Neutrophil (primary cell): ENCODE measurements around the gene LRIG3.

Experiments
- H3K27ac ChIP-seq: fragments of 200-600 bp; sonication (generic); 2 replicates; pipeline ENCODE4 v1.5.1; 2016; ENCODE audit warnings: mild to moderate bottlenecking, moderate library complexity
- H3K27me3 ChIP-seq: fragments of 200-600 bp; sonication (generic); 2 replicates; pipeline ENCODE4 v1.6.0; 2016; ENCODE audit warnings: mild to moderate bottlenecking
- H3K36me3 ChIP-seq: fragments of 200-600 bp; sonication (generic); 2 replicates; pipeline ENCODE4 v1.5.1; 2017
- H3K4me1 ChIP-seq, 2 experiments: fragments of 200-600 bp in 1 of 2; sonication (generic) in 1 of 2; 1 replicate in 1 of 2; 2 replicates in 1 of 2; pipeline versions ENCODE4 v1.5.1 to v1.6.1; 2013 to 2016; ENCODE audit warnings: low read depth in 1 of 2, low read length in 1 of 2, mild to moderate bottlenecking in 1 of 2, moderate library complexity in 1 of 2; ENCODE audit not compliant: control insufficient read depth in 1 of 2, insufficient read depth in 1 of 2
- H3K4me3 ChIP-seq, 2 experiments: fragments of 200-600 bp in 1 of 2; sonication (generic) in 1 of 2; 1 replicate in 1 of 2; 2 replicates in 1 of 2; pipeline ENCODE4 v1.5.1; 2013 to 2016; ENCODE audit warnings: low read depth in 1 of 2, low read length in 1 of 2, mild to moderate bottlenecking in 1 of 2, moderate library complexity in 1 of 2
- H3K9me3 ChIP-seq: fragments of 200-600 bp; sonication (generic); 2 replicates; pipeline ENCODE4 v1.5.1; 2016
- TF ChIP-seq, protein P1 (sequence below): fragments of 200-600 bp; sonication (generic); IDR thresholded peaks from 2 replicates; pipeline ENCODE4 v1.5.1; 2016; ENCODE audit warnings: antibody characterized with exemption

LRIG3 gene

DNA sequence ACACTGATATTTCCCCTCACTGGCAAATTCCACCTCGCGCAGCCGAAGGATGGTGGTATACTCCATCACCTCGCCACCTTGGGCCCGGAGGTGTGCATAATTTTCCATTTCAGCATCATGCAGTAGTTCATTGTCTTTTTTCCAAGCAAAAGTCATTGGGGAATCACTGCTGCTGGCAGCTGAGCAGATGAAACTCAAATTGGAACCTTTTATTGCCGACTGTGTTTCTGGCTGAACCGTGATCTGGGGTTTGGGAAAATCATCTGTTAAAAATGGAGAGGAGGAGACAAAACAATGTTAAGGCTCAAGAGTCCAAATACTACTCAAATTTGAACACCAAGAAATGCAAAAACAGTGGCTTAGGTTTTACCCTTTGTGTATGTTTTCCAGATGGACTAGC, 39.7 kb downstream of the LRIG3 start:
- H3K9me3 ChIP-seq = no peaks in the 10 kb centered on the region
- no peaks in the 10 kb centered on the region for H3K36me3 ChIP-seq
- no peaks in the 10 kb centered on the region for H3K4me1 ChIP-seq
- no peak overlapping the region for H3K27ac ChIP-seq
- no peaks in the 10 kb centered on the region for H3K27me3 ChIP-seq
- H3K4me3 ChIP-seq = no peak overlapping the region
- TF ChIP-seq, protein P1, sequence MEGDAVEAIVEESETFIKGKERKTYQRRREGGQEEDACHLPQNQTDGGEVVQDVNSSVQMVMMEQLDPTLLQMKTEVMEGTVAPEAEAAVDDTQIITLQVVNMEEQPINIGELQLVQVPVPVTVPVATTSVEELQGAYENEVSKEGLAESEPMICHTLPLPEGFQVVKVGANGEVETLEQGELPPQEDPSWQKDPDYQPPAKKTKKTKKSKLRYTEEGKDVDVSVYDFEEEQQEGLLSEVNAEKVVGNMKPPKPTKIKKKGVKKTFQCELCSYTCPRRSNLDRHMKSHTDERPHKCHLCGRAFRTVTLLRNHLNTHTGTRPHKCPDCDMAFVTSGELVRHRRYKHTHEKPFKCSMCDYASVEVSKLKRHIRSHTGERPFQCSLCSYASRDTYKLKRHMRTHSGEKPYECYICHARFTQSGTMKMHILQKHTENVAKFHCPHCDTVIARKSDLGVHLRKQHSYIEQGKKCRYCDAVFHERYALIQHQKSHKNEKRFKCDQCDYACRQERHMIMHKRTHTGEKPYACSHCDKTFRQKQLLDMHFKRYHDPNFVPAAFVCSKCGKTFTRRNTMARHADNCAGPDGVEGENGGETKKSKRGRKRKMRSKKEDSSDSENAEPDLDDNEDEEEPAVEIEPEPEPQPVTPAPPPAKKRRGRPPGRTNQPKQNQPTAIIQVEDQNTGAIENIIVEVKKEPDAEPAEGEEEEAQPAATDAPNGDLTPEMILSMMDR = no peak

- Histone ChIP-seq H3K4me3 (no peak overlapping the region), H3K4me1 (no peaks in the 10 kb centered on the region), H3K9me3 (no peaks in the 10 kb centered on the region), H3K27me3 (no peaks in the 10 kb centered on the region), H3K36me3 (no peaks in the 10 kb centered on the region), H3K27ac (no peak overlapping the region)
- TF ChIP-seq, protein P1 = no peak
These were observed 43.0 kb downstream of the LRIG3 start for GRCh38 chr12:58877243-58877743.

DNA sequence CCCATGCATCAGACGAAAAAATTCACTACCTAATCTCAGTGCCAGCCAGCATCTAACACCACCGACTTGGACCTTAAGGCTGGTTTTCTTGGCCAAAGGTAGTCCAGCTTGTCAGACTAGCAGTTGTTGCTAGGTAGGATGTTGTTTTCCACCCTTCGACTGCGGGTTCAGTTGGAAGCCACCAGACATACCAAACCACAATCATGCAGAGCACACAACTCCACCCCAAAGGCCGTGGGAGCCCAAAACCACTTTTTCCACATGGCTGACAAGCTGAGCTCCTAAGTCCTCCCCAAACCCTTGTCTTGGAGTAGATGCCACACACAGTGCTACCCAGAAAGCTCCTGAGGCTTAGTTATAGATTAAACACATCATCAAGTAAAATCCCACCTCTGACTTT, 46.8 kb downstream of the LRIG3 start:
- TF ChIP-seq, protein P1 = no peak
- Histone ChIP-seq H3K36me3 (no peaks in the 10 kb centered on the region), H3K4me1 (no peaks in the 10 kb centered on the region), H3K4me3 (no peak overlapping the region), H3K27me3 (no peaks in the 10 kb centered on the region), H3K9me3 (no peaks in the 10 kb centered on the region), H3K27ac (no peak overlapping the region)

- no peaks in the 10 kb centered on the region for H3K36me3 ChIP-seq
- H3K4me1 ChIP-seq = no peaks in the 10 kb centered on the region
- H3K9me3 ChIP-seq = no peaks in the 10 kb centered on the region
- H3K4me3 ChIP-seq = no peak overlapping the region
- no peaks in the 10 kb centered on the region for H3K27me3 ChIP-seq
- TF ChIP-seq, protein P1 = no peak
- H3K27ac ChIP-seq = no peak overlapping the region
These were observed 48.7 kb downstream of the LRIG3 start for GRCh38 chr12:58871556-58871955.

DNA sequence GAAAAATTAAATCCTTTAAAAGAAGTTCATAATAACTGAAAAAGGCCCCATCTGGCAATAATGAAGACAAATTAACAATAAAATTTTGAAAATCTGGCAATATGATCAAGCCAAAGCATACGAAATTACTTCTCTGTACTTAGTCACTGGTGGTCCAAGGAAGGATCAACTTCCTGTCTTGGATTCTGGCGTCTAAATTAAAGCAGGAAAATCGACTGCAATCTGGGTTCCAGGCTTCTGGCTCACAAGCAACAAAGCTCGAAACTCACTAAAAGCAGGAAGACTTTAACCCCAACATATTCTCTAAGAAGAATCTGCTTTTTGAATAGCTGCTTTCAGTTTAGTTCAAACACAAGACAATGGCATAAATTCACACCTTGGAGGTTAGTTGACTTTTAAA, 49.7 kb downstream of the LRIG3 start:
- Histone ChIP-seq H3K27ac (no peak overlapping the region), H3K4me3 (no peak overlapping the region), H3K4me1 (no peaks in the 10 kb centered on the region), H3K9me3 (no peaks in the 10 kb centered on the region), H3K27me3 (no peaks in the 10 kb centered on the region), H3K36me3 (no peaks in the 10 kb centered on the region)
- TF ChIP-seq, protein P1 = no peak

- Histone ChIP-seq H3K9me3 (no peaks in the 10 kb centered on the region), H3K4me3 (no peak overlapping the region), H3K27me3 (no peaks in the 10 kb centered on the region), H3K36me3 (no peaks in the 10 kb centered on the region), H3K4me1 (no peaks in the 10 kb centered on the region), H3K27ac (no peak overlapping the region)
- TF ChIP-seq, protein P1 = no peak
These were observed 59.5 kb downstream of the LRIG3 start for GRCh38 chr12:58860788-58861240.
